CD4-positive, alpha-beta T cell (primary cell): ENCODE data around the gene RAD50. TPM values are rescaled to one million over a fixed set of nuclear protein-coding genes. Genes with fewer than 3 reads are reported as not detected.

ENCODE experiments used
- ATAC-seq: fragments of 200-7000 bp; cut with Tn5 transposase; one replicate; pipeline ENCODE4 v1.10.0; 2022; ENCODE audit warnings: mild to moderate bottlenecking; ENCODE audit not compliant: poor library complexity
- CTCF ChIA-PET: fragments of 350-600 bp; sonication (Branson Sonifier 250); formaldehyde crosslinking; loops from one replicate; lab custom pipeline; 2021; ENCODE audit warnings: antibody characterized with exemption, inconsistent platforms; lab: Charles Lee
- POLR2A ChIA-PET: fragments of 350-600 bp; sonication (Branson Sonifier 250); formaldehyde crosslinking; loops from one replicate; lab custom pipeline; 2021; ENCODE audit warnings: antibody characterized with exemption, inconsistent platforms; lab: Charles Lee
- DNase-seq, 14 experiments: peaks; one replicate each; pipeline ENCODE4 v3.0.0-alpha.2; 2013 to 2020; ENCODE audit warnings: mixed read lengths in 2 of 14
- H3K27ac ChIP-seq, 2 donors: one replicate each; pipeline versions ENCODE4 v1.5.1 to v1.7.0; 2013; ENCODE audit warnings: low read length in 2 of 2, low read depth in 1 of 2, mild to moderate bottlenecking in 1 of 2
- H3K27me3 ChIP-seq, 2 experiments: 1 replicate in 1 of 2; 2 replicates in 1 of 2; pipeline versions ENCODE4 v1.6.1 to v1.7.0; 2013; ENCODE audit warnings: low read length in 2 of 2, control low read depth in 1 of 2, mild to moderate bottlenecking in 1 of 2, moderate library complexity in 1 of 2; ENCODE audit not compliant: insufficient read depth in 2 of 2, control insufficient read depth in 1 of 2
- H3K36me3 ChIP-seq: one replicate; pipeline ENCODE4 v1.6.1; 2013; ENCODE audit warnings: low read length, control low read depth; ENCODE audit not compliant: insufficient read depth
- H3K4me1 ChIP-seq: one replicate; pipeline ENCODE4 v1.6.1; 2013; ENCODE audit warnings: low read length, control low read depth; ENCODE audit not compliant: insufficient read depth
- H3K4me3 ChIP-seq: one replicate; pipeline ENCODE4 v1.5.1; 2013; ENCODE audit warnings: mild to moderate bottlenecking, low read length, moderate library complexity
- H3K9me3 ChIP-seq, 2 experiments: 1 replicate in 1 of 2; 2 replicates in 1 of 2; pipeline versions ENCODE4 v1.6.1 to v1.7.0; 2013; ENCODE audit warnings: low read length in 2 of 2, mild to moderate bottlenecking in 2 of 2, control low read depth in 1 of 2, moderate library complexity in 1 of 2; ENCODE audit not compliant: control insufficient read depth in 1 of 2, insufficient read depth in 1 of 2
- H3K27ac Mint-ChIP-seq: one replicate; pipeline ENCODE4 v1.8.0; 2020; ENCODE audit warnings: mixed read lengths
- H3K27me3 Mint-ChIP-seq: one replicate; pipeline ENCODE4 v1.8.0; 2021; ENCODE audit warnings: mixed read lengths
- H3K36me3 Mint-ChIP-seq: one replicate; pipeline ENCODE4 v1.8.0; 2021; ENCODE audit warnings: low read depth, mixed read lengths
- H3K4me1 Mint-ChIP-seq: one replicate; pipeline ENCODE4 v1.8.0; 2021; ENCODE audit warnings: low read depth, mixed read lengths
- H3K4me3 Mint-ChIP-seq: one replicate; pipeline ENCODE4 v1.8.0; 2020; ENCODE audit warnings: mild to moderate bottlenecking, mixed read lengths
- H3K9me3 Mint-ChIP-seq: one replicate; pipeline ENCODE4 v1.8.0; 2020; ENCODE audit warnings: mixed read lengths
- intact Hi-C, 2 experiments: fragments of 100-400 bp; cut with DNase I in 1 of 2; cut with micrococcal nuclease in 1 of 2; formaldehyde crosslinking; loops; one replicate each; pipeline versions ENCODE4 v1.15.1 to v1.9.0; 2023 to 2025; cut with DNase I, micrococcal nuclease
- total RNA-seq, 174 experiments: library from RNA in 2 of 174; stranded (reverse) in 2 of 174; gene quantifications; one replicate each; pipeline ENCODE4 v1.2.3 and lab custom pipeline; 2021 to 2026
- TF ChIP-seq, protein P1 (sequence below): fragments of 200-600 bp; IDR thresholded peaks from one replicate; pipeline ENCODE4 v1.8.0; 2022; ENCODE audit warnings: antibody characterized with exemption, mild to moderate bottlenecking

The RAD50 gene
- total RNA-seq, 2 experiments from 2014 or later: 12.7 to 13.4 TPM

DNA sequence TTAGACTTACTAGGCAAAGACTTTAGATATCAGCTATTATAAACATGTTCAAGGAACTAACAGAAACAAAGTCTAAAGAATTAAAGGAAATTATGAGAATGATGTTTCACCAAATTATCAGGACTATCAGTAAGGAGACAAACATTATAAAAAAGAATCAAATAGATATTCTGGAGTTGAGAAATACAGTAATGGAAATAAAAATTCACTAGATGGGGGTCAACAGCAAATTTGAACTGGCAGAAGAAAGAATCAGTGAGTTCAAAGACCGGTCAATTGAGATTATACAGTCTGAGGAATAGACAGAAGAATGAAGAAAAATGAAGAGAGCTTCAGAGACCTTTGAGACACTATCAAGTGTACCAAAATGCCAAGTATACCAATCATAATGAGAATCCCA, 91.6 kb downstream of the RAD50 start:
- no peak overlapping the region for H3K27ac Mint-ChIP-seq

DNA sequence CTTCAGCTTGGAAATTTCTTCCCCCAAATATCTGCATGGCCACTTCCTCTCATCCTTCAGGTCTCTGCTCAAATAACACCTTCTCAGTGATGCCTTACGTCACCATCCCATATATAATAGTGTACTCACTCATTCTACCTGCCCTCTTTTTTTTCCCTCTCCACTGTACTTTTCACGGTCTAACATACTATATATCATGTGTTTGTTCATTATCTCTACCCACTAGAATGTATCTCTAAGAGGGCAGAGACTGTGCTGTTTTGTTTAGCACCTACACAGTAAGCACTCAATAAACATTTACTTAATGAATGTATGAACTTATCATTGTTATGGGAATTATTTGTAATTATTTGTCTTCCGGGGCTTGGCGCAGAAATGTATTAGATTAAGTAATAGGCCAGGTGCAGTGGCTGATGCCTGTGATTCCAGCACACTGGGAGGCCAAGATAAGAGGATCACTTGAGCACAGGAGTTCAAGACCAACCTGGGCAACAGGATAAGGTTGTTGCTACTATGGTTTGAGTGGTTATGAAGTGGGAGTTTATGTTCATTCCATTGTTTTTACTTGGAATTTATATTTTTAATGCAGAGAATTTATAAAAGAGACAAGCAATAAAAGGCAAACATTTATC, 95.2 kb downstream of the RAD50 start:
- CTCF ChIA-PET: no interaction called here
- H3K9me3 Mint-ChIP-seq: peaks cover 14% of the 10 kb centered on the region
- H3K4me1 ChIP-seq: peaks cover 13% of the 10 kb centered on the region
- peaks cover 6% of the 10 kb centered on the region for H3K4me1 Mint-ChIP-seq
- ATAC-seq (no peak), DNase-seq (no peak)
- peaks cover 25% of the 10 kb centered on the region for H3K27me3 Mint-ChIP-seq
- no peak overlapping the region for H3K27ac ChIP-seq
- H3K27me3 ChIP-seq: peaks cover 15 to 21% of the 10 kb centered on the region in 2 experiments
- TF ChIP-seq, protein P1, sequence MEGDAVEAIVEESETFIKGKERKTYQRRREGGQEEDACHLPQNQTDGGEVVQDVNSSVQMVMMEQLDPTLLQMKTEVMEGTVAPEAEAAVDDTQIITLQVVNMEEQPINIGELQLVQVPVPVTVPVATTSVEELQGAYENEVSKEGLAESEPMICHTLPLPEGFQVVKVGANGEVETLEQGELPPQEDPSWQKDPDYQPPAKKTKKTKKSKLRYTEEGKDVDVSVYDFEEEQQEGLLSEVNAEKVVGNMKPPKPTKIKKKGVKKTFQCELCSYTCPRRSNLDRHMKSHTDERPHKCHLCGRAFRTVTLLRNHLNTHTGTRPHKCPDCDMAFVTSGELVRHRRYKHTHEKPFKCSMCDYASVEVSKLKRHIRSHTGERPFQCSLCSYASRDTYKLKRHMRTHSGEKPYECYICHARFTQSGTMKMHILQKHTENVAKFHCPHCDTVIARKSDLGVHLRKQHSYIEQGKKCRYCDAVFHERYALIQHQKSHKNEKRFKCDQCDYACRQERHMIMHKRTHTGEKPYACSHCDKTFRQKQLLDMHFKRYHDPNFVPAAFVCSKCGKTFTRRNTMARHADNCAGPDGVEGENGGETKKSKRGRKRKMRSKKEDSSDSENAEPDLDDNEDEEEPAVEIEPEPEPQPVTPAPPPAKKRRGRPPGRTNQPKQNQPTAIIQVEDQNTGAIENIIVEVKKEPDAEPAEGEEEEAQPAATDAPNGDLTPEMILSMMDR: no peak
- H3K9me3 ChIP-seq: peaks cover 13 to 17% of the 10 kb centered on the region in 2 experiments
- no peak overlapping the region for H3K4me3 ChIP-seq
- no peak overlapping the region for H3K27ac Mint-ChIP-seq
- POLR2A ChIA-PET: no interaction called here
- H3K4me3 Mint-ChIP-seq: no peak overlapping the region
- no peaks in the 10 kb centered on the region for H3K36me3 ChIP-seq
- intact Hi-C loops: no loop called here
- peaks cover 10% of the 10 kb centered on the region for H3K36me3 Mint-ChIP-seq

More for the DNA sequence above, 91.6 kb downstream of the RAD50 start:
- H3K4me3 Mint-ChIP-seq: no peak overlapping the region
- intact Hi-C loops: no loop called here
- H3K27me3 ChIP-seq: peaks cover 0 to 4% of the 10 kb centered on the region in 2 experiments
- ATAC-seq (no peak), DNase-seq (no peak)
- H3K9me3 ChIP-seq: peaks cover 4 to 17% of the 10 kb centered on the region in 2 experiments
- H3K36me3 Mint-ChIP-seq: peaks cover 26% of the 10 kb centered on the region
- H3K4me3 ChIP-seq: no peak overlapping the region
- POLR2A ChIA-PET: no interaction called here
- peaks cover under 1% of the 10 kb centered on the region for H3K36me3 ChIP-seq
- no peaks in the 10 kb centered on the region for H3K4me1 ChIP-seq
- CTCF ChIA-PET: no interaction called here
- no peak overlapping the region for H3K27ac ChIP-seq
- TF ChIP-seq, protein P1: no peak
- H3K9me3 Mint-ChIP-seq: peaks cover 14% of the 10 kb centered on the region
- H3K4me1 Mint-ChIP-seq: no peaks in the 10 kb centered on the region
- peaks cover 1% of the 10 kb centered on the region for H3K27me3 Mint-ChIP-seq

DNA sequence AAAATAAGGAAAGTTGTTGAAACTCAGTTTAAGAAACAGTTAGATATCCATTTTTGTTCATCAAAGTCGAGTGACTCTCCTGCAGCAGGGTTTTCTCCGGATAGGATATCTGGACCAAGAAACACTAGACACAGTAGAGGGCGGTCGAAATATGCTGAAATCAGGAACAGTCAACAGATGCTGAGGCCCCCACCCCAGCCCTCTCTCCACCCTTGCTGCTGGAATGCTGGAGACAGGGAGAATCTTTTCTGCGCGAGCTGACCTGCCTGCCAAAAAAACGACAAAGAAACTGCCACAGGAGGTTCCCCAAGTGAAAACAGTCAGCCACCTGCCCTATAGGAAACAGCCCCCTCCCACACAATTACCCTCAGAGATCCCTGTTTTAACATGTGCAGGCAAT, 96.9 kb downstream of the RAD50 start:
- POLR2A ChIA-PET: no interaction called here

More for the DNA sequence above, 96.9 kb downstream of the RAD50 start:
- Mint-ChIP-seq H3K27ac (no peak overlapping the region), H3K4me1 (peaks cover 14% of the 10 kb centered on the region), H3K9me3 (peaks cover 4% of the 10 kb centered on the region), H3K4me3 (no peak overlapping the region), H3K27me3 (peaks cover 42% of the 10 kb centered on the region), H3K36me3 (peaks cover under 1% of the 10 kb centered on the region)
- Histone ChIP-seq H3K27ac (no peak overlapping the region), H3K4me3 (no peak overlapping the region), H3K36me3 (no peaks in the 10 kb centered on the region), H3K4me1 (peaks cover 17% of the 10 kb centered on the region), H3K9me3 (peaks cover 5 to 13% of the 10 kb centered on the region in 2 experiments), H3K27me3 (peaks cover 27 to 38% of the 10 kb centered on the region in 2 experiments)
- CTCF ChIA-PET: no interaction called here
- TF ChIP-seq, protein P1: no peak
- no peak for DNase-seq
- ATAC-seq: no peak
- intact Hi-C loops: no loop called here
